GM12878 (cell line): Measurements from ENCODE around the gene KRTAP5-8. TPM values are rescaled to one million over a fixed set of nuclear protein-coding genes. Genes with fewer than 3 reads are reported as not detected.

Source experiments
- ATAC-seq: fragments of 200-7000 bp; cut with Tn5 transposase; 3 replicates; pipeline ENCODE4 v1.9.1; 2020; ENCODE audit warnings: mild to moderate bottlenecking, moderate library complexity
- BruUV-seq: library from RNA; stranded (reverse); fragments of 400-500 nt; replicated peaks from 2 replicates; lab custom pipeline; 2021; lab: Mats Ljungman, UMichigan
- CTCF ChIA-PET: fragments of 300-600 bp; sonication (Branson Sonifier 250); formaldehyde crosslinking; extraction: SDS; loops from one replicate; lab custom pipeline; 2021; ENCODE audit warnings: inconsistent platforms; lab: Yijun Ruan, JAX
- POLR2A ChIA-PET: fragments of 350-600 bp; formaldehyde crosslinking; extraction: SDS; loops from one replicate; lab custom pipeline; 2021; ENCODE audit warnings: inconsistent platforms; lab: Charles Lee
- RAD21 ChIA-PET: fragments of 300-600 bp; sonication (Branson Sonifier 250); formaldehyde crosslinking; loops from one replicate; lab custom pipeline; 2023; ENCODE audit warnings: antibody characterized with exemption; ENCODE audit not compliant: unreplicated experiment; lab: Charles Lee
- SMC1A ChIA-PET: fragments of 300-600 bp; sonication (Branson Sonifier 250); formaldehyde crosslinking; loops from one replicate; lab custom pipeline; 2023; ENCODE audit not compliant: unreplicated experiment, uncharacterized antibody; lab: Charles Lee
- DNase-seq: peaks from one replicate; pipeline ENCODE4 v3.0.0-alpha.2; 2011; ENCODE audit warnings: low read depth, low spot score
- FAIRE-seq: peaks from 3 replicates; lab custom pipeline; 2011; peaks lifted over from hg19 to GRCh38; lab: Jason Lieb, UNC
- H2AFZ ChIP-seq: 2 replicates; pipeline ENCODE4 v1.6.0; 2011; ENCODE audit warnings: low read depth, low read length, control low read depth; ENCODE audit not compliant: control insufficient read depth
- H3K27ac ChIP-seq: 2 replicates; pipeline ENCODE4 v1.5.1; 2011; ENCODE audit warnings: control low read depth; ENCODE audit not compliant: control insufficient read depth, insufficient read depth
- H3K27me3 ChIP-seq, 2 experiments: replicated peaks in 1 of 2; 2 replicates each; pipeline versions ENCODE4 v1.6.0 to v1.6.1; 2011; ENCODE audit warnings: low read length in 1 of 2; ENCODE audit not compliant: control insufficient read depth in 2 of 2, insufficient read depth in 2 of 2
- H3K36me3 ChIP-seq, 2 experiments: 2 replicates each; pipeline ENCODE4 v1.5.1; 2011; ENCODE audit warnings: low read length in 1 of 2; ENCODE audit not compliant: control insufficient read depth in 2 of 2, insufficient read depth in 2 of 2
- H3K4me1 ChIP-seq: 2 replicates; pipeline ENCODE4 v1.6.1; 2011; ENCODE audit warnings: mild to moderate bottlenecking, low read length, moderate library complexity, mixed read lengths; ENCODE audit not compliant: control insufficient read depth, insufficient read depth
- H3K4me2 ChIP-seq: 2 replicates; pipeline ENCODE4 v1.6.0; 2011; ENCODE audit warnings: control low read depth; ENCODE audit not compliant: control insufficient read depth, insufficient read depth
- H3K4me3 ChIP-seq: fragments of 200-600 bp; sonication (generic); 2 replicates; pipeline ENCODE4 v1.5.1; 2016
- H3K79me2 ChIP-seq: 2 replicates; pipeline ENCODE4 v1.6.0; 2011; ENCODE audit warnings: low read length; ENCODE audit not compliant: control insufficient read depth, insufficient read depth
- H3K9ac ChIP-seq: 2 replicates; pipeline ENCODE4 v1.8.0; 2011; ENCODE audit warnings: low read length, control low read depth, mixed read lengths; ENCODE audit not compliant: control insufficient read depth, insufficient read depth
- H3K9me3 ChIP-seq: replicated peaks from 3 replicates; pipeline ENCODE4 v1.5.1; 2011; ENCODE audit warnings: mild to moderate bottlenecking, low read length; ENCODE audit not compliant: control insufficient read depth, insufficient read depth
- H4K20me1 ChIP-seq: 2 replicates; pipeline ENCODE4 v1.6.0; 2011; ENCODE audit not compliant: control insufficient read depth, insufficient read depth
- ATF7 ChIP-seq: fragments of 450-650 bp; IDR thresholded peaks from 2 replicates; pipeline ENCODE4 v1.6.1; 2016; ENCODE audit warnings: low read depth, mild to moderate bottlenecking
- CEBPB ChIP-seq, 2 experiments: fragments of 150-350 bp in 1 of 2; IDR thresholded peaks; 2 replicates each; pipeline ENCODE4 v1.6.1; 2012 to 2014; ENCODE audit warnings: low read depth in 2 of 2, low read length in 2 of 2, borderline replicate concordance in 1 of 2, inconsistent platforms in 1 of 2
- HDAC6 ChIP-seq: fragments of 200-600 bp; sonication (generic); IDR thresholded peaks from one replicate; pipeline ENCODE4 v1.8.0; 2017; ENCODE audit warnings: antibody characterized with exemption; ENCODE audit not compliant: unreplicated experiment
- IKZF2 ChIP-seq, 2 experiments: fragments of 450-650 bp; IDR thresholded peaks; 2 replicates each; pipeline ENCODE4 v1.6.1; 2017; ENCODE audit warnings: mild to moderate bottlenecking in 2 of 2, moderate library complexity in 2 of 2
- JUNB ChIP-seq: IDR thresholded peaks from 2 replicates; pipeline ENCODE4 v1.6.1; 2016; ENCODE audit warnings: antibody characterized with exemption, mild to moderate bottlenecking
- SPI1 ChIP-seq: IDR thresholded peaks from 2 replicates; pipeline ENCODE4 v1.6.1; 2011; ENCODE audit warnings: low read depth, mild to moderate bottlenecking, low read length, moderate library complexity, borderline replicate concordance; ENCODE audit not compliant: insufficient read depth
- SREBF2 ChIP-seq: IDR thresholded peaks from 2 replicates; pipeline ENCODE4 v1.6.1; 2012; ENCODE audit warnings: mild to moderate bottlenecking, low read length
- USF1 ChIP-seq: IDR thresholded peaks from 2 replicates; pipeline ENCODE4 v1.6.1; 2011; ENCODE audit warnings: borderline replicate concordance, low read depth, mild to moderate bottlenecking, moderate library complexity, mixed read lengths, low read length; ENCODE audit not compliant: insufficient read depth; ENCODE audit errors: extremely low read length
- ZBTB11 ChIP-seq: fragments of 450-650 bp; formaldehyde crosslinking; IDR thresholded peaks from 2 replicates; pipeline ENCODE4 v1.5.0; 2022; ENCODE audit warnings: mild to moderate bottlenecking, missing genetic modification characterization
- WGBS: methylation state at CpG from one replicate; pipeline ENCODE4 v1.1.6; 2016; ENCODE audit warnings: low lambda C conversion rate; ENCODE audit not compliant: insufficient replicate concordance, insufficient coverage; ENCODE audit errors: missing lambda C conversion rate; 5-methylcytosine and 5-hydroxymethylcytosine counted together
- in situ Hi-C: fragments of 300-500 bp; cut with MboI; formaldehyde crosslinking; loops from 9 replicates; pipeline ENCODE4 v1.14.3; 2018; ENCODE audit warnings: mixed read lengths
- intact Hi-C: fragments of 100-400 bp; cut with micrococcal nuclease; formaldehyde crosslinking; loops from one replicate; pipeline ENCODE4 v1.14.2; 2022; ENCODE audit not compliant: unreplicated experiment
- polyA plus RNA-seq, 11 experiments: library from polyadenylated mRNA; depleted of rRNA in 4 of 11; unstranded in 6 of 11; stranded (reverse) in 5 of 11; fragments of >200 nt; fragmentation: Nextera tagmentation in 4 of 11; fragmentation: Illumina TruSeq in 1 of 11; extraction: Ambion mirVana in 4 of 11; extraction: Trizol in 1 of 11; gene quantifications; 1 replicate in 1 of 11; 2 replicates in 10 of 11; pipeline versions ENCODE4 v1.2.1 to v1.2.3, GENCODE V29; 2011 to 2016; ENCODE audit warnings: inconsistent platforms in 2 of 11, missing spikeins in 2 of 11, low read depth in 1 of 11
- total RNA-seq, 4 experiments: library from RNA; depleted of rRNA in 3 of 4; stranded (reverse); fragments of >200 nt in 3 of 4; fragmentation: Illumina TruSeq in 1 of 4; extraction: Trizol in 1 of 4; gene quantifications; 2 replicates each; pipeline versions ENCODE4 v1.2.1 to v1.2.3, GENCODE V29; 2013 to 2021

Gene KRTAP5-8
- total and polyA plus RNA-seq, 10 of the 15 experiments (the other 5 are each of a cell fraction or from before 2014, with no cell fraction given): 0.07 to 0.36 (median 0.13) TPM; not detected in 6

GRCh38 chr11:71551711-71552110, 13.9 kb downstream of the KRTAP5-8 start (continued):
- TF ChIP-seq USF1 (no peak), SPI1 (peak; percentile 43; the same call in 1 of the 2 replicates), IKZF2 (IDR thresholded peaks at IDR 0.05) (peak; percentile 22 to 37; a peak in 2 of 4 replicates), JUNB (peak; percentile 75)

GRCh38 chr11:71554996-71555395, 17.2 kb downstream of the KRTAP5-8 start:
- Histone ChIP-seq H3K9me3 (no peaks in the 10 kb centered on the region), H2AFZ (no peak overlapping the region), H3K27ac (no peak overlapping the region), H3K4me2 (no peak overlapping the region), H4K20me1 (no peaks in the 10 kb centered on the region), H3K79me2 (no peaks in the 10 kb centered on the region), H3K4me1 (peaks cover 7% of the 10 kb centered on the region), H3K9ac (no peak overlapping the region), H3K4me3 (no peak overlapping the region), H3K27me3 (no peaks in the 10 kb centered on the region), H3K36me3 (no peaks in the 10 kb centered on the region)
- DNase-seq: no peak
- ATAC-seq: no peak
- ChIA-PET RAD21 (no interaction called here), CTCF (no interaction called here), POLR2A (no interaction called here), SMC1A (no interaction called here)
- no TSS peak for BruUV-seq
- in situ Hi-C loops: no loop called here
- FAIRE-seq: no peak
- WGBS: 67% methylated on average over 6 of the region's 6 CpGs
- intact Hi-C loops: no loop called here
- TF ChIP-seq CEBPB (IDR thresholded peaks at IDR 0.05; ENCODE audit: borderline replicate concordance in 1 of 2, low read depth in 2 of 2, low read length in 2 of 2) (no peak), ATF7 (no peak), JUNB (no peak), HDAC6 (no peak), SREBF2 (no peak), ZBTB11 (CRISPR knock-in tag) (no peak)
